NAMALWA (cell line): ENCODE data around the gene CDC23.

ENCODE experiments used
- DNase-seq: peaks from one replicate; pipeline ENCODE4 v3.0.0-alpha.2; 2015; ENCODE audit warnings: low spot score

Gene CDC23

DNA sequence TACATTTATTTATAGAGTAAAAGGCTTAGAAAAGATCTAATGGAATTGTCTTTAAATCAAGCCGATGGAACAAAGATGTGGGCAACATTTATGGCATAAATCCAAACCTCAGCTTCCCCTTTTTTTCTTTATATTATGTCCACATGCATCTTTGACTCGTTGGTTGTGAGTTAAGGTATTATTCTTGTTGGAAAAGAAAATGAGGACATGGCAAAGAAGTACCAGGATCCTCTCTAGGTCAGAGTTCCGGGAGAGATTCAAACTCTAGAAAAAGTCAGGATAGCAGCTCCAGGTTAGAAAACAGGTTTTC, 73.4 kb downstream of the CDC23 start:
- DNase-seq: no peak

- DNase-seq: no peak
These were observed 74.0 kb downstream of the CDC23 start, which contains the start of gene NME5 for GRCh38 chr5:138138949-138139780. TSS of gene NME5 (minus strand) at chr5:138139428. CDS start at chr5:138138780, 648 bp downstream.
